ENCODE results near the gene CTDSP2. TPM values are rescaled to one million over a fixed set of nuclear protein-coding genes. Genes with fewer than 3 reads are reported as not detected.

Gene CTDSP2
- total RNA-seq, result 100 to 1,000 TPM; 153 to 226 (median 175) TPM

- 0 to 1% methylated on average over 18 to 46 of the region's 58 CpGs for WGBS, 2 donors
- Histone ChIP-seq H3K27me3 (no peaks in the 10 kb centered on the region), H3K4me3 (peak within 1 kb of the TSS; percentile 69 to 97 (median 96)), H3K36me3 (peaks cover 0 to 4% (median 0%) of the 10 kb centered on the region in 4 donors), H3K27ac (peak within 1 kb of the TSS; percentile 98 to 100 (median 100)), H3K4me1 (peaks cover 32 to 45% (median 36%) of the 10 kb centered on the region in 4 donors), H3K9me3 (no peaks in the 10 kb centered on the region)
- ATAC-seq (ENCODE audit: low FRiP score in 2 of 2) (peak; percentile 95 to 96), DNase-seq (peak; percentile 100)
- TF ChIP-seq POLR2A (IDR thresholded peaks at IDR 0.05) (peak in 3 of 4 donors; percentile 18 to 89 (median 87)), EP300 (IDR thresholded peaks at IDR 0.05) (no peak), POLR2AphosphoS5 (IDR thresholded peaks at IDR 0.05) (peak; percentile 63 to 94), CTCF (IDR thresholded peaks at IDR 0.05) (peak in 2 of 6 experiments; percentile 25 to 30)
Measured at GRCh38 chr12:57846577-57847319, at the start of gene CTDSP2. TSS of gene CTDSP2 (minus strand) at chr12:57846729. CDS start at chr12:57846435, 294 bp downstream.

GRCh38 chr12:57896115-57896433 lies 49.5 kb upstream of the CTDSP2 start:
- Histone ChIP-seq H3K36me3 (no peaks in the 10 kb centered on the region), H3K27ac (peak overlapping the region; percentile 94 to 99 (median 96)), H3K27me3 (no peaks in the 10 kb centered on the region), H3K4me1 (peaks cover 71 to 82% (median 79%) of the 10 kb centered on the region in 4 donors), H3K9me3 (no peaks in the 10 kb centered on the region), H3K4me3 (peak overlapping the region; percentile 6 to 63 (median 54))
- no peak for DNase-seq
- 13 to 22% methylated on average over 5 to 6 of the region's 6 CpGs for WGBS, 2 donors
- ATAC-seq (ENCODE audit: low FRiP score in 2 of 2), result no peak
- peak in 2 of 6 experiments; percentile 7 to 14 for TF ChIP-seq CTCF (IDR thresholded peaks at IDR 0.05)
- TF ChIP-seq POLR2AphosphoS5 (IDR thresholded peaks at IDR 0.05), result no peak

- TF ChIP-seq CTCF (IDR thresholded peaks at IDR 0.05) (no peak), POLR2A (IDR thresholded peaks at IDR 0.05) (no peak), EP300 (IDR thresholded peaks at IDR 0.05) (no peak), POLR2AphosphoS5 (IDR thresholded peaks at IDR 0.05) (no peak)
- peak overlapping the region; percentile 94 to 99 (median 96) for H3K27ac ChIP-seq
- WGBS, 2 donors, result 58 to 71% methylated on average over 5 of the region's 5 CpGs
- no peaks in the 10 kb centered on the region for H3K27me3 ChIP-seq
- H3K4me1 ChIP-seq, result peaks cover 76 to 87% (median 82%) of the 10 kb centered on the region in 4 donors
- no peaks in the 10 kb centered on the region for H3K9me3 ChIP-seq
- DNase-seq (no peak), ATAC-seq (ENCODE audit: low FRiP score in 2 of 2) (no peak)
- no peaks in the 10 kb centered on the region for H3K36me3 ChIP-seq
- H3K4me3 ChIP-seq, result peak overlapping the region in 2 of 4 donors; percentile 58 to 63
Measured at GRCh38 chr12:57895389-57896114, 49.0 kb upstream of the CTDSP2 start.

GRCh38 chr12:57894399-57895292 lies 48.1 kb upstream of the CTDSP2 start:
- no peak overlapping the region for H3K4me3 ChIP-seq
- no peak for ATAC-seq (ENCODE audit: low FRiP score in 2 of 2)
- WGBS, 2 donors, result 70 to 72% methylated on average over 6 of the region's 6 CpGs

More at GRCh38 chr12:57894399-57895292, 48.1 kb upstream of the CTDSP2 start:
- no peaks in the 10 kb centered on the region for H3K9me3 ChIP-seq
- peaks cover 82 to 95% (median 90%) of the 10 kb centered on the region in 4 donors for H3K4me1 ChIP-seq
- H3K27me3 ChIP-seq, result no peaks in the 10 kb centered on the region
- TF ChIP-seq CTCF (IDR thresholded peaks at IDR 0.05) (no peak), POLR2AphosphoS5 (IDR thresholded peaks at IDR 0.05) (no peak), EP300 (IDR thresholded peaks at IDR 0.05) (no peak), POLR2A (IDR thresholded peaks at IDR 0.05) (no peak)
- peak overlapping the region; percentile 94 to 99 (median 96) for H3K27ac ChIP-seq
- DNase-seq, result no peak
- H3K36me3 ChIP-seq, result no peaks in the 10 kb centered on the region

All from upper lobe of left lung (tissue), 6 donors.